ENCODE measurements around the gene FRYL.
"Not testable (repeated sequence)": the region's sequence is repeated elsewhere in the genome, so short reads cannot be mapped to it uniquely, and the experiment has no call there.

FRYL gene

GRCh38 chr4:48746608-48747362 is 33.3 kb downstream of the FRYL start:
- no peak for DNase-seq (ENCODE audit: low spot score)

DNA sequence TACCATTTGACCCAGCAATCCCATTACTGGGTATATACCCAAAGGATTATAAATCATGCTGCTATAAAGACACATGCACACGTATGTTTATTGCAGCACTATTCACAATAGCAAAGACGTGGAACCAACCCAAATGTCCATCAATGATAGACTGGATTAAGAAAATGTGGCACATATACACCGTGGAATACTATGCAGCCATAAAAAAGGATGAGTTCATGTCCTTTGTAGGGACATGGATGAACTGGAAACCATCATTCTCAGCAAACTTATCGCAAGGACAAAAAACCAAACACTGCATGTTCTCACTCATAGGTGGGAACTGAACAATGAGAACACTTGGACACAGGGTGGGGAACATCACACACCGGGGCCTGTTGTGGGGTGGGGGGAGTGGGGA is 34.9 kb downstream of the FRYL start:
- DNase-seq (ENCODE audit: low spot score) = not testable (repeated sequence)

DNA sequence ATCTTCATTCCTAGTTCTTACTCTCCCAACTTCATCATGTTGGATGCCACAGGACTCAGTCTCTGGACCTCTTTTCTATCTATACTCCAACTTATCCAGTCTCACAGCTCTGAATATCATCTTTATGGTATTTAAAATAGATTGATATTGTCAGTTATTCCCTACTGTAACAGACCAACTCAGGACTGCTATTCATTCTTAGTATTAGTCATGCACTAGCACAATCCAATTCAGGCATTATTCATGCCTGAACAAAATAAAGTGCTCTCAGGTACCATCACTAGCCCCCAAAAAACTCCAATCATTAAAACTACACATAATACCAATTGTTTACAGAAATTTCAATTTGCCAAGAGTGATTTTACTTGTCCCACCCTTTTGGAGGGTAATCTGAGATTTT is 37.7 kb downstream of the FRYL start:
- no peak for DNase-seq (ENCODE audit: low spot score)

GRCh38 chr4:48739560-48740019 is 40.5 kb downstream of the FRYL start:
- no peak for DNase-seq (ENCODE audit: low spot score)

DNA sequence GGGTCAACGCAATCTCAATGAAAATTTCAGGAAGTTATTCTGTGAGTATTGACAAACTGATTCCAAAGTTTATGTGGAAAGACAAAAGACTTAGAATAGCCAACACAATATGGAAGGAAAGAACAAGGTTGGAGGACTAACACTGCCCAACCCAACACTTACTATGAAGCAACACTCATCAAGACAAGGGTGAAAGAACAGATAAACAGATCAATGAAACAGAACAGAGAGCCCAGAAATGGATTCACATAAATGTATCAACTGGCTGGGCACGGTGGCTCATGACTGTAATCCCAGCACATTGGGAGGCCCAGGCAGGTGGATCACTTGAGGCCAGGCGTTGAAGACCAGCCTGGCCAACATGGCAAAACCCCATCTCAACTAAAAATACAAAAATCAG is 41.2 kb downstream of the FRYL start:
- no peak for DNase-seq (ENCODE audit: low spot score)

DNA sequence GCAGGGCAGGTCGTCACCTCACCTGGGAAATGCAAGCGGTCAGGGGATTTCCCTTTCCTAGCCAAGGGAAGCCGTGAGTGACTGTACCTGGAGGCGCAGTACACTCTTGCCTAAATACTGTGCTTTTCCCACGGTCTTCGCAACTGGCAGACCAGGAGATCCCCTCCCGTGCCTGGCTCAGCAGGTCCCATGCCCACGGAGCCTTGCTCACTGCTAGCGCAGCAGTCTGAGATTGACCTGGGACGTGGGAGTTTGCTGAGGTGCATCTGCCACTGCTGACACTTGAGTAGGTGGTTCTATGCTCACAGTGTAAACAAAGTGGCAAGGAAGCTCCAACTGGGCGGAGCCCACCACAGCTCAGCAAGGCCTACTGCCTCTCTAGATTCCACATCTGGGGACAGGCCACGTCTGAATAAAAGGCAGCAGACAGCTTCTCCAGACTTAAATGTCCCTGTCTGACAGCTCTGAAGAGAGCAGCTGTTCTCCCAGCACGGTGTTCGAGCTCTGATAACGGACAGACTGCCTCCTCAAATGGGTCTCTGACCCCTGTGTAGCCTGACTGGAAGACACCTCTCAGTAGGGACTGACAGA is 51.1 kb downstream of the FRYL start:
- peak; percentile 18 for DNase-seq (ENCODE audit: low spot score)

DNA sequence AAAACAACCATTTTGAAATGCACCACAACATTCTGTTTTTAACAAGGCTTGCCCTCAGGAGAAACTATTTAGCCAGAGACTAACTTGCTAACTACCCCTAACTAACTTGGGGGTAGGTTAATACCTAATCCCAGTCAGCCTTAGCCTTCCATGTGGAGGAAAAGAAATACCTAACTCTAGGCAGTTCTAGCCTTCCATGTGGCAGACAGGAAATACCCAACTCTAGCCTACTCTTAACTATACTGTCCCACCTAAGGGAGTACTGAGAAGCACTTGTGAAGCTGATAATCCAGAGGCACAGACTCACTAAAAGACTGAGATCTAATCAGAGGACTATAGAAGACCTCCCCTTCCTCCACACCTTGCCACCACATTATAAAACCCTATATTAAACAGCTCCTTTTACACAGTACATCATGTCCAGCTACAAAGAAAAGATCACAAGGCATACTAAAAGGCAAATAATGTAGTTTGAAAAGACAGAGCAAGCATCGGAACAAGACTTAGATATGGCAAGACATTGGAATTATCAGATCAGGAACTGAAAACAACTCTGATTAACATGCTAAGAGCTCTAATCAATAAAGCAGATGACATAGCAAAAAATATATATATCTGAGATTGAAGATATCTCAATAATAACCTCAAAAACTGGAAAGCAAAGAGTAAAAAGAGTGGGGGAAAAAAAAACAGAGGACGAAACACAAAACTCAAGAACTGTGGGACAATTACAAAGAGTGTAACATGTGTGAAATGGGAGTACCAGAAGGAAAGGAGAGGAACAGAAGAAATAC is 52.2 kb downstream of the FRYL start:
- DNase-seq (ENCODE audit: low spot score) = no peak

DNA sequence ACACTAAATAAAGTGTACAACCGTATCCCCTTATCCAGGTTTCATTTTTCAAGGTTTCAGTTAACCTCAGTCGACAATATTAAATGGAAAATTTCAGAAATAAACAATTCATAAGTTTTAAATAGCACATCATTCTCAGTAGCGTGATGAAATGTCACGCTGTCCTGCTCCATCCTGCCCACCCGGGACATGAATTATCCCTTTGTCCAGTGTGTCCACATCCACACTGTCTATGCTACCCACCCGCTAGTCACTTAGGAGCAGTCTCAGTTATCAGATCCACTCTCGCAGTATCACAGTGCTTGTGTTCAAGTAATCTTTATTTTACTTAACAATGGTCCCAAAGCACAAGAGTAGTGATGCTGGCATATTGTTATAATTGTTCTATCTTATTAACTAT is 54.7 kb downstream of the FRYL start:
- no peak for DNase-seq (ENCODE audit: low spot score)

GRCh38 chr4:48722509-48723446 is 57.3 kb downstream of the FRYL start:
- no peak for DNase-seq (ENCODE audit: low spot score)

DNA sequence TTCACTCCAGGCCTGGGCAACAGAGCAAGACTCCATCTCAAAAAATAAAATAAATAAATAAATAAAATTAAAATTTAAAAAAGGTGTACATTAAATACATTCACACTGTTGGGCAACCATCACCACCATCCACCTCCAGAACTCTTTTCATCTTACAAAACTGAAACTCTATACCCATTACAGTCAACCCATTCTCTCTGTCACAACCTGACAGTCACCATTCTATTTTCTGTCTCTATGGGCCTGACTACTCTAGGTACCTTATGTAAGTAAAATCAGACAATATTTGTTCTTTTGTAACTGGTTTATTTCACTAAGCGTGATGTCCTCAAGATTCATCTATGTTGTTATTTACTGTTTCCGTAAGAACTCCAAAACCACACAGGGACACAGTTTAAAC is 59.6 kb downstream of the FRYL start:
- no peak for DNase-seq (ENCODE audit: low spot score)

- no peak for DNase-seq (ENCODE audit: low spot score)
These were observed 61.1 kb downstream of the FRYL start for GRCh38 chr4:48718818-48719465.

DNA sequence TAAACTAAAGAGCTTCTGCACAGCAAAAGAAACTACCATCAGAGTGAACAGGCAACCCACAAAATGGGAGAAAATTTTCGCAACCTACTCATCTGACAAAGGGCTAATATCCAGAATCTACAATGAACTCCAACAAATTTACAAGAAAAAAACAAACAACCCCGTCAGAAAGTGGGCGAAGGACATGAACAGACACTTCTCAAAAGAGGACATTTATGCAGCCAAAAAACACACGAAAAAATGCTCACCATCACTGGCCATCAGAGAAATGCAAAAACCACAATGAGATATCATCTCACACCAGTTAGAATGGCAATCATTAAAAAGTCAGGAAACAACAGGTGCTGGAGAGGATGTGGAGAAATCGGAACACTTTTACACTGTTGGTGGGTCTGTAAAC is 63.8 kb downstream of the FRYL start:
- not testable (repeated sequence) for DNase-seq (ENCODE audit: low spot score)

DNA sequence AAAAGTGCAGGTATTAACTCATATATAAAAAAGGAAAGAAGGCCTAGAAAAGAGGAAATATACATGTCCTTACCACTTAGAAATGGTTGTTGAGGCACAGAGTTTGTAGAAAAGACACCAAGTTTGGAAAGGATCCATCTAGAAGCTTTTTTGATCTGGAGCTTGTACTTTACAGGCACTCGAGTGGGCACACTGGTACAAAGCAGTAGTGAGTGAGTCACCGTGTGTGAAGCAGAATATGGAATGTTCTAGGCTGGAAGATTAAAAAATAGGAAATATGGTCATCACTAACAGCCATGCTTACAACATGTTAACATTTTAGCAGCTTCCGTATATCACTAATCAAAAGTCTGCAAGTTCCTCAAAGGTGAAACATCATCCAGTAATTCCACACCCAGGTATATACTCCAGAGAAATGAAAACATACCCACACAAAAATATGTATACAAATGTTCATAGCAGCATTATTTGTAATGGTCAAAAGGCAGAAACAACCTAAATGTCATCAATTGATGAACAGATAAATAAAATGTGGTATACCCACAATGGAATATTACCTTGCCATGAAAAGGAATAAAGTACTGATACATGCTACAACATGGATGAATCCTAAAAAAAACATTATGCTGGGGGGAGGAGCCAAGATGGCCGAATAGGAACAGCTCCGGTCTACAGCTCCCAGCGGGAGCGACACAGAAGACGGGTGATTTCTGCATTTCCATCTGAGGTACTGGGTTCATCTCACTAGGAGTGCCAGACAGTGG is 69.5 kb downstream of the FRYL start:
- no peak for DNase-seq (ENCODE audit: low spot score)

- DNase-seq (ENCODE audit: low spot score) = no peak
These were observed 70.2 kb downstream of the FRYL start for GRCh38 chr4:48709901-48710300.

GRCh38 chr4:48708610-48709009 is 71.5 kb downstream of the FRYL start:
- no peak for DNase-seq (ENCODE audit: low spot score)

- no peak for DNase-seq (ENCODE audit: low spot score)
These were observed 73.3 kb downstream of the FRYL start for GRCh38 chr4:48706736-48707135.

- no peak for DNase-seq (ENCODE audit: low spot score)
These were observed 74.5 kb downstream of the FRYL start for GRCh38 chr4:48705609-48706008.

- no peak for DNase-seq (ENCODE audit: low spot score)
These were observed 75.8 kb downstream of the FRYL start for GRCh38 chr4:48704091-48704802.

GRCh38 chr4:48699475-48699874 is 80.6 kb downstream of the FRYL start:
- DNase-seq (ENCODE audit: low spot score) = no peak
